Putamen (tissue), 1 donor: ENCODE data around the gene NR2F1.

ENCODE experiments used
- DNase-seq: peaks from one replicate; pipeline ENCODE4 v3.0.0-alpha.2; 2016; ENCODE audit warnings: low spot score

The NR2F1 gene

GRCh38 chr5:93591323-93591945 is 8.4 kb downstream of the NR2F1 start:
- no peak for DNase-seq

- DNase-seq = no peak
Measured at GRCh38 chr5:93592883-93593282, 9.9 kb downstream of the NR2F1 start.

- DNase-seq = no peak
Measured at GRCh38 chr5:93593476-93594131, 10.6 kb downstream of the NR2F1 start.

GRCh38 chr5:93594591-93595419 is 11.8 kb downstream of the NR2F1 start:
- DNase-seq = no peak

GRCh38 chr5:93595420-93596147 is 12.6 kb downstream of the NR2F1 start:
- DNase-seq = no peak

GRCh38 chr5:93596310-93596675 is 13.3 kb downstream of the NR2F1 start:
- DNase-seq = no peak

- no peak for DNase-seq
Measured at GRCh38 chr5:93596676-93597490, 13.9 kb downstream of the NR2F1 start.

- DNase-seq = no peak
Measured at GRCh38 chr5:93598091-93599000, 15.3 kb downstream of the NR2F1 start.

- DNase-seq = no peak
Measured at GRCh38 chr5:93599001-93599379, 16.0 kb downstream of the NR2F1 start.

GRCh38 chr5:93599399-93600120 is 16.5 kb downstream of the NR2F1 start:
- no peak for DNase-seq

GRCh38 chr5:93600409-93601070 is 17.5 kb downstream of the NR2F1 start:
- DNase-seq = no peak

GRCh38 chr5:93601071-93601801 is 18.2 kb downstream of the NR2F1 start:
- no peak for DNase-seq

GRCh38 chr5:93601802-93602155 is 18.8 kb downstream of the NR2F1 start:
- no peak for DNase-seq

- no peak for DNase-seq
Measured at GRCh38 chr5:93602241-93603077, 19.4 kb downstream of the NR2F1 start.

GRCh38 chr5:93603078-93603792 is 20.2 kb downstream of the NR2F1 start:
- no peak for DNase-seq

- no peak for DNase-seq
Measured at GRCh38 chr5:93603793-93604643, 21.0 kb downstream of the NR2F1 start.
